GM12873 (cell line): ENCODE results near the gene TRPM2.

Experiments used
- CTCF ChIP-seq: IDR thresholded peaks from 2 replicates; pipeline ENCODE4 v1.5.1; 2012; ENCODE audit warnings: low read depth, mild to moderate bottlenecking, moderate library complexity, low read length, control low read depth; ENCODE audit not compliant: insufficient read depth; ENCODE audit errors: missing control alignments

The TRPM2 gene

GRCh38 chr21:44349847-44350772 is 3.3 kb upstream of the TRPM2 start:
- no peak for TF ChIP-seq CTCF

GRCh38 chr21:44350773-44351481 is 2.5 kb upstream of the TRPM2 start:
- TF ChIP-seq CTCF: no peak

- TF ChIP-seq CTCF: no peak
Measured at GRCh38 chr21:44351535-44352252, 1.7 kb upstream of the TRPM2 start.

- TF ChIP-seq CTCF: no peak
Measured at GRCh38 chr21:44352253-44352860, 1.1 kb upstream of the TRPM2 start.

GRCh38 chr21:44354001-44354405 is 582 bp downstream of the TRPM2 start:
- no peak for TF ChIP-seq CTCF

GRCh38 chr21:44354775-44355771 is 1.7 kb downstream of the TRPM2 start:
- TF ChIP-seq CTCF: no peak
